HG02610 (cell line): ENCODE data around the gene RPS6KL1.

Experiments used
- ATAC-seq: cut with Tn5 transposase; IDR thresholded peaks from one replicate; pipeline ENCODE4 v1.9.1; 2021; ENCODE audit warnings: mild to moderate bottlenecking, moderate library complexity; ENCODE audit not compliant: unreplicated experiment

Gene RPS6KL1

DNA sequence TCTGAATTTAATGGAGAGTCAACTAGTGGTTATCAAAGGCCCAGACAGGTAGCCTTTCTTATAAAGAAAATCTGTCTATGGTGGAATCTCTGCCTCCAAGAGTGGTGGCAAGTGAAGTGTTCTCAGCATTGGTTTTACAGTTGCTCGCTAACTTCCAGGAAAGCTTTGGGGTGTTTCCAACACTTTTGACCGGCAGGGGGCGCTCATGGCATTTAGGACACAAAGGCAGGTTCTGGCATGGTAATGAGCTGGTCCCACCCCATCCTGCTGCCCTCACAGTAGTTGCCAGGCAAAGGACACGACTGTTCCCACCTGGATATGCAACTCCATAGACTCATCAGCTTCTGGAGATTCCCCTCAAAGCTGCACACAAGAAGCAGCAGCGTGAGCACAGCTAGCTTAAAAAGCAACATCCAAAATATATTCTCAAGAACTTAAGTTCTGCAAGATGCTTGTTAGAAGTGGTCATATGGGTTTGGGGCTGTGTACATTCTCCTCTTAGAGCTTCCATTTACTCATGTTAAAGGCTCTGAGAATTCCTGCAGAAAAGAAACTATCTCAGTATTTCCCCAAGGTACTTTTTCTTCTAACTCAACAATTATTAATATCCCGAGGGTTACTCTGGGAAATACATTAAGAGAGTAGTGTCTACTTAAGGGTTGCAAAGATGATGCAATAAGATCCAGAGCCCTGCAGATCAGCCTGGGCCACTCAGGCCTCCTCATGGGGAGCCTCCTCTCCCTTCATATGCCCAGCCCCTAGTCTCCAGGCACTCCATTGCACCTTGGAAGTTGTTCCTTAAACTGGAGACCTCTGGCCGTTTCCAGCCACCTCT, 61.9 kb downstream of the RPS6KL1 start:
- ATAC-seq: peak; percentile 40

DNA sequence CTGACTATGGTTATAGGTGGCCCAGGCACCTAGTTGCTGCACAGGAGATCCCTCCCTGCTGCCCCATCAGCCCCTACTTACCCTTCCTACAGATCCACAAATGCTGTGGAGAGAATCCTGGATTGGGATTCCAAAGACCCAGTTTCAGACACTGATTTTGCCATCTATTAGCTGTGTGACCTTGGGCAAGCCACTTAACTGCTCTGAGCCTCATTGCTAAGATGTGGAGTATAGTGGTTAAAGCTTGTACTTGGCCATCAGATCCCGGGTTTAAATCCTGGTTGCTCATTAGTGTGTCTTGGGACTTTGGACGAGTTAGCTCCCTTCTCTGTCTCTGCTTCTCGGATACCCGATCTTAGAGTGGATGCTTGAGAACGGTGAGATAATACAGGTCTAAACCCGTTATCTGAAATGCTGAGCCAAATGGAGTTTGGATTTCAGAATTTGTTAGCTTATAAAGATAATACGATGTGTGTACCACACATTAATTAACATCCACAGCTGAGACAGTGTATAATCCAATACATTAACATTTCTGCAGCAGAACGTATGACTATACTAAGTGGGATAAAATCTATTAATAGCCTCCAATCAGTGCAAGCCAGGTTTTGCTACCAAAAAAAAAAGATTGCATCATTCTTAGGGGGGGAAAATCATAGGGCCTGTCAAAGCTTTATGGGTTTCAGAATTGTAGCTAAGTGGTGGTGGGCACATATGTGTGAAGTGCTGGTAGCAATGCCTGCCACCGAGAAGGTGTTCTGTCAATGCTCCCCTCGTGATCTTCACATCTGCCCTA, 63.1 kb downstream of the RPS6KL1 start:
- no peak for ATAC-seq

DNA sequence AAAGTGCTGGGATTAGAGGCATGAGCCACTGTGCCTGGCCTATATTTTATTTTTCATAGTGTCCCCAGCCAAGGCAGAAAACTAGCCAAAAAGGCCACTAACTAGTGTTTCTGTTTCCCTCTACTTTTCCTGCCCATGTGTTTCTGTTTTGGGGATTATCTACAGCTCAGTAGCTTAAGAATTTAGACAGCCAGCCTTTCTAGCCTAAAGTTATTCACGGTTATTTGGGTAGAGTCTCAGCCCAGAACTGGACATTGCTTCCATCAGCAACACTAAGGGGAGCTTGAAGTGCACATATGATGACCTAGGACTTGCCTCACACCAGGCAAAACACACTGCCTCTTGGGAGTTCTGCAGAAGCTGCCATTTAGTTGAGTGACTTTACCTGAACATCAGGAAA, 65.0 kb downstream of the RPS6KL1 start:
- ATAC-seq: no peak

DNA sequence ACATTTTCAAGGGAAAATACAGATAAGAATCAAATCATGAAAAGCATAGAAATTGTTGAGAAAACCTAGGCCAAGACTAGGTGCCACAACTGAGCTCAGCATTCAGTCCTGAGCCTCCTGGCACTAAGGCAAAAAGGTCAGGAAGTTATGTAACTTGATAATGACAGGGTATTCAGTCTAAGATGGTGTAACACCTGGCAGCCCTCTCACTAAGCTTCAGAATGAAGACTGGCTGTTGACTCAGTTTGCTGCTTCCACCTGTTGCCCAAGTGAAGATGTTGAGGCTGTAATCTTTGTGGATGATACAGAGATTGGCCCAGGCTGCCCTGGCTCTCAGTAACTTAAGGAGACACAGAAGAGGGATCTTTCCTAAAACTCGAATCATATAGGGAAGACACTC, 66.7 kb downstream of the RPS6KL1 start:
- no peak for ATAC-seq

DNA sequence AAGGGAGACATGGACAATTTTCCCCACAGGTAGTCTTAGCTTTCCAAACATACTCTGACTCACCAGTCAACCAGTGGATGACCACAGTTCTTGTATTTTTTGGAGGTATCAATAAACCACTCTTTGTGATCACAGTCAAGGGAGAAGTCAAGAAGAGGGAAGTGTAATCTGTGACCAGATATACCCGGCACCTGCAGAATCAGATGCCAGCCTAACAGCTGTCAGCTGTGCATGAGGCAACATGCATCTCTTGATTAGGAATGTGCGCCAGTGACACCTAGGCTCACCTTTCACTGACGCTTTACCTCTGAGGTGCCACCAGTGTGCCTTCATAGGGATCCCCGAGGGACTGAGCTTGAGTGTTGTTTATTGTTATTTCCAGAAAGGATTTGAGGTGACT, 67.1 kb downstream of the RPS6KL1 start:
- ATAC-seq: no peak

DNA sequence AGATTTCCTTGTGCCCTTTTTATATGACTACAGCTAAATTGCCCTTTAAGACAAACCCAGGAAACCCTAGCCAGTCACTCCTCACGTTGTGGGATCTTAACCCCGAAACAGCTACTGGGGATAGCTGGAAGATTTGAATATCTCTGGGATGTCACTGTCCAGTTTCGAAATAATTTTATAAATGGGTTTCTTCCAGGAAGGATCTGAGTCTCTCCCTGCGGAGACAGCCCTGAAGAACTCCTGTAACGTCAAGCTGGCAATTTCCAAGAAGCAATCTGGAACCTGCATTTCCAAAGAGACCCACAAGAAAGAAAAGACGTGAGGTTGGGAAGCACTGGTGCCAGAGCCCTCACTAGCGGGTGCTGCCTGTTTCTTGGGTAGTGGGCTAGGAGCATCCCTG, 68.0 kb downstream of the RPS6KL1 start:
- no peak for ATAC-seq
